Activated CD4-positive, alpha-beta T cell treated with anti-CD3 and anti-CD28 coated beads, Interleukin-10, Interleukin-2, amounts not matched to agents 100 ng/mL and 50 ng/mL, durations not matched to agents 16 hours and 8 hours (primary cell): ENCODE results near the gene GIPC1.
"Not testable (repeated sequence)": the region's sequence is repeated elsewhere in the genome, so short reads cannot be mapped to it uniquely, and the experiment has no call there.

Experiments
- DNase-seq: peaks from one replicate; pipeline ENCODE4 v3.0.0-alpha.2; 2020

Gene GIPC1

DNA sequence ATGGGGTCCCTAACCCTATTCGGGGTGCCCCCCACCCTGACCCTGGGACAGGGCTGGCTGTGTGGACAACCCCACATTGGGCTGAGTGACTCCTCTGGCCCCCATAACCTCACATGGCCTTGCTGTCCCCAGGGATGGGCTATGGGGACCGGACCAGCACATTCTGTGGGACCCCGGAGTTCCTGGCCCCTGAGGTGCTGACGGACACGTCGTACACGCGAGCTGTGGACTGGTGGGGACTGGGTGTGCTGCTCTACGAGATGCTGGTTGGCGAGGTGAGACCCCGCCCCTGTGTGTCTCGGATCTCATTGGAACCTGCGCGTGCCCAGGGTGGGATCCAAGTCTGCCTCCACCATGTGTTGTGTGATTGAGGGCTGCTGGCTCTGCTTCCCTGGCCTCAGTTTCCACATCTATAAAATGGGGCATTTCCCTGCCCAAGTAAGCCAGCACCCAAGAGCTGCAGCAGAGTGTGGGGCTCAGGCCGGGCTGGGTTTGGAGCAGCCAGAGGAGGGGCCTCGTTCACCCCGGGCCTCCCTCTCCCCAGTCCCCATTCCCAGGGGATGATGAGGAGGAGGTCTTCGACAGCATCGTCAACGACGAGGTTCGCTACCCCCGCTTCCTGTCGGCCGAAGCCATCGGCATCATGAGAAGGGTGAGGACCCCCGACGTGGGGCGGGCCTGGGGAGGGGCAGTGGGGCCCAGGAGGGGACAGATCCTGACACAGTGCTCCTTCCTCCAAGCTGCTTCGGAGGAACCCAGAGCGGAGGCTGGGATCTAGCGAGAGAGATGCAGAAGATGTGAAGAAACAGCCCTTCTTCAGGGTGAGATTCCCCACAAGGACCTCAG, 25.7 kb downstream of the GIPC1 start:
- DNase-seq, result no peak

DNA sequence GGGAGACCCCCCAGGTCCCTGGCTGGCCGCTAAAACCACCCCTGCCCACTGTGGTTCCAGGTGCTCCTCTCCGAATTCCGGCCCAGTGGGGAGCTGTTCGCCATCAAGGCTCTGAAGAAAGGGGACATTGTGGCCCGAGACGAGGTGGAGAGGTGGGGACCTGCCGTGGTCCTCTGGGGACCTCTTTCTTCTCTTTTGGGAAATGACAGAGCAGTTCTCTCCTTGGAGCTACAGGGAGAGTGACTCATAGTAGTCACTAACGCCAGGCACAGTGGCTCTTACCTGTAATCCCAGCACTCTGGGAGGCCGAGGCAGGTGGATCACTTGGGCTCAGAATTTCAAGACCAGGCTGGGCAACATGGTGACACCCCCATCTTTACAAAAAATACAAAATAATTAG, 28.1 kb downstream of the GIPC1 start:
- DNase-seq, result no peak

DNA sequence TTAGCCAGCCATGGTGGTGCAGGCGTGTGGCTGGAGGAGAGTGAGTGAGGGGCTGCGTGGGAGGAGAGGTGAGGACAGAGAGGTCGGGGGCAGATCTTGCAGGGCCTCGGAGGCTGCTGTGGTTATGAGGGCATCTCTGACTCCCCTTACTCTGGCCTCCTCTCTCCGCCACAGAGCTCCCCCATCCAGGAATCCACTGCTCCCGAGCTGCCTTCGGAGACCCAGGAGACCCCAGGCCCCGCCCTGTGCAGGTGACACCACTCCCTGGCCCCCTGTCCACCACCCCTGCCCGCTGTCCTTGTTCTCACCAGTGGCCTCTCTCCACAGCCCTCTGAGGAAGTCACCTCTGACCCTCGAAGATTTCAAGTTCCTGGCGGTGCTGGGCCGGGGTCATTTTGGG, 28.5 kb downstream of the GIPC1 start:
- no peak for DNase-seq

DNA sequence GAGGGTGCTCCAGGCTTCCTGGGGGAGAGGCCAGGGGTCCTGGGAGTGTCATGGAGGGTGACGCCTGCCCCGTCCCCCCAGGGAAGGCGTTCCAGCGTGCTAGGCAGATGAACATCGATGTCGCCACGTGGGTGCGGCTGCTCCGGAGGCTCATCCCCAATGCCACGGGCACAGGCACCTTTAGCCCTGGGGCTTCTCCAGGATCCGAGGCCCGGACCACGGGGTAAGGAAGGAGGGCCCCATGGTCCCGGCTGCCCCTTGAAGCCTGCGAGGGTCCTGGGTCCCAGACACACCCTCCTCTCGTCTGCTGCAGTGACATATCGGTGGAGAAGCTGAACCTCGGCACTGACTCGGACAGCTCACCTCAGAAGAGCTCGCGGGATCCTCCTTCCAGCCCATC, 32.2 kb downstream of the GIPC1 start:
- no peak for DNase-seq

DNA sequence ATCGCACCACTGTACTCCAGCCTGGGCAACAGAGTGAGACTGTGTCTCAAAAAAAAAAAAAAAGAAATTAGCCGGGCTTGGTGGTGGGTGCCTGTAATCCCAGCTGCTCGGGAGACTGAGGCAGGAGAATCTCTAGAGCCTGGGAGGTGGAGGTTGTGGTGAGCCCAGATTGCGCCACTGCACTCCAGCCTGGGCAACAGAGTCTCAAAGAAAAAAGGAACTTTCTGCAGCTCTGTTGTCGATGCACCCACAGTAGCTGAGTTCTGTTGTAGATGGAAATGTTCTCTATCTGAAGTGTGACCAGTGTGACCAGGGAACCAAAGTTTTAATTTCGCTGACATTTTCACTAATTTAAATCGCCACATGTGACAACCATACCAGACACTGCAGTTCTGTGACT, 33.5 kb downstream of the GIPC1 start:
- not testable (repeated sequence) for DNase-seq

DNA sequence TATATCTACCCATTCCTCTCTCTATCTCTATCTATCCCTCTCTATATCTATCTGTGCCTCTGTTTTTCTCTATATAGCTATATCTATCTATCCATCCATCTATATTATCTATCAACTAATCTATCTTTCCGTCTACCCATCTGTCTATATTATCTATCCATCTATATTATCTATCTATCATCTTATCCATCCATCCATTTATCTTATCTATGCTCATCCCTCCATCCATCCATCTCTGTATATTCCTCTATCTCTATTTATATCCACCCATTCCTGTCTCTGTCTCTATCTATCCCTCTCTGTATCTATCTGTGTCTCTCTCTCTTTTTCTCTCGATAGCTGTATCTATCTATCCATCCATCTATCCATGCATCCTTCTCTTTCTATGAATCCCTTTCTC, 35.0 kb downstream of the GIPC1 start:
- no peak for DNase-seq

DNA sequence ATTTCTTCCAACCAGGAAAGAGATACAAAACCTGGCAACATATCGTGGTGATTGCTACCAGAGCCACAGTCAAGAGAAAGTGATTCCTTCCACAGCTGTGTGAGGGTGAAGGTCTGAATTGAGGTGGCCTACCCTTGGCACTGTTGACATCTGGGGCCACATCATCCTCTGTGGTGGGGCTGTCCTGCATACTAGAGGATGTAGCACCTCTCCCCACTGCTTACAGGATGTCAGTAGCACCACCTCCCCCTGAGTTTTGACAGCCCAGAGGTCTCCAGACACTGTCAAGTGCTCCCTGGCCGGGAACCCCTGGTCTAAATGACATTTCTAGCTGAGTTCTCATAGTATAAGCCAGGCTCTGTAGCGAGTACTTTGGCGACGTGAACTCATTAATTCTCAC, 36.2 kb downstream of the GIPC1 start:
- DNase-seq, result peak; percentile 72

DNA sequence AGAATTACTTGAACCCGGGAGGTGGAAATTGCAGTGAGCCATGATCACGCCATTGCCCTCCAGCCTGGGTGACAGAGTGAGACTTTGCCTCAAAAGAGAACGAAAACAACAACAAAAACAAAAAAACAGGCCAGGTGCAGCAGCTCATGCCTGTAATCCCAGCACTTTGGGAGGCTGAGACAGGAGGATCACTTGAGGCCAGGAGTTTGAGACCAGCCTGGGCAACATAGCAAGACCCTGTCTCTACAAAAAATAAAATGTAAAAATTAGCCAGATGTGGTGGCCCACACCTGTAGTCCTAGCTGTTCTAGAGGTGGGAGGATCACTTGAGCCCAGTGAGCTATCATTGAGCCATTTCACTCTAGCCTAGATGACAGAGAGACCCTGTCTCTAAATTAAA, 43.6 kb downstream of the GIPC1 start:
- DNase-seq, result not testable (repeated sequence)

DNA sequence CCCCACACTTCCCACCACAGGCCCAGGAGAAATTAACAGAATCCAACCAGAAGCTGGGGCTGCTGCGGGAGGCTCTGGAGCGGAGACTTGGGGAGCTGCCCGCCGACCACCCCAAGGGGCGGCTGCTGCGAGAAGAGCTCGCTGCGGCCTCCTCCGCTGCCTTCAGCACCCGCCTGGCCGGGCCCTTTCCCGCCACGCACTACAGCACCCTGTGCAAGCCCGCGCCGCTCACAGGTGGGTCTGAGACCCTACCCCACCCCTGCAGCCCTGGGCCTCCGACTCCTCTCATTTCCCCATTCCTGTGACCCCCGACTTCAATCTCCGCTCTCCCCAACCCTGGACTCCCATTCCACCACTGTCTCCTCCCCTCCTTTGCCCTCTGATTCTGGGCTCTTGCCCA, 45.1 kb downstream of the GIPC1 start:
- no peak for DNase-seq

DNA sequence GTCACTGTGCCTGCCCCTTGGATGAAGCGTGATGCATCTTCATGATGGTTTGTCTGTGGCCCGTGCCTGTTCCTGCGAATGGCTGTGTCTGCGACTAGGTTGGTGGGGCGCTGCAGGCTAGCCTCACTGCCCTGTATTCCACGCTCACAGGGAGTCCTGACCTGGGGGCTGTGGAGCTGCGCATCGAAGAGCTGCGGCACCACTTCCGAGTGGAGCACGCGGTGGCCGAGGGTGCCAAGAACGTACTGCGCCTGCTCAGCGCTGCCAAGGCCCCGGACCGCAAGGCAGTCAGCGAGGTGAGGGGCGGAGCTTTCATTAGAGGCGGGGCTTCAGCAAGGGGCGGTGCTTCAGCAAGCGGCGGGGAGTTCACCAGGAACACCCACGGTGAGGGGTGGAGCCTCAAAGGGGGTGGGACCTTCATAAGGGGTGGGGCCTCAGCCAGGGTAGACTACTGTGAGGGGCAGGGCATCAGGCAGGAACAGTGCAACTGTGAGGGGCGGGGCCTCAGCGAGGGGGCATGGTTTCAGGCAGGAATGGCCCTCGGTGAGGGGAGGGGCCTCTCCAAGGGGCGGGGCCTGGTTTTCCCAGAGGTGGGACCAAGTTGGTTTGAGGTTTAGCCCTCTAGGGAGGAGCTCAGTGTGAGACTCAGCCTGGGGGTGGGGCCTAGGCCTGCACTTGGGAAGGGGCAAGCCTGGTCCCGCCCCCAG, 45.6 kb downstream of the GIPC1 start:
- DNase-seq, result peak; percentile 74

DNA sequence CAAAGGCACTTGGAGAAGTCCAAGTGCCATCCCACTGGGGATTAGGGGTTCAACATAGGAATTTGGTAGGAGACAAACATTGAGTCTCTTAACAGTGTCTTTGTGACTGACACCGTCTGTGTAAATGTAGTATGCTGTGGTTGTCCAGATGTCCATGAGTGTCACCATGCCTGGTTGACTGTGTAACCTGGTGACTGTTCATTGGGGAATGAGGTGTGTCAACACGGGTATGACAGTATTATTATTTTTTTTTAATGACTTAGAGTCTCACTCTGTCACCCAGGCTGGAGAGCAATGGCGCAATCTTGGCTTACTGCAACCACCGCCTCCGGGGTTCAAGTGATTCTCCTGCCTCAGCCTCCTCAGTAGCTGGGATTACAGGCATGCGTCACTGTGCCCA, 46.6 kb downstream of the GIPC1 start:
- no peak for DNase-seq

DNA sequence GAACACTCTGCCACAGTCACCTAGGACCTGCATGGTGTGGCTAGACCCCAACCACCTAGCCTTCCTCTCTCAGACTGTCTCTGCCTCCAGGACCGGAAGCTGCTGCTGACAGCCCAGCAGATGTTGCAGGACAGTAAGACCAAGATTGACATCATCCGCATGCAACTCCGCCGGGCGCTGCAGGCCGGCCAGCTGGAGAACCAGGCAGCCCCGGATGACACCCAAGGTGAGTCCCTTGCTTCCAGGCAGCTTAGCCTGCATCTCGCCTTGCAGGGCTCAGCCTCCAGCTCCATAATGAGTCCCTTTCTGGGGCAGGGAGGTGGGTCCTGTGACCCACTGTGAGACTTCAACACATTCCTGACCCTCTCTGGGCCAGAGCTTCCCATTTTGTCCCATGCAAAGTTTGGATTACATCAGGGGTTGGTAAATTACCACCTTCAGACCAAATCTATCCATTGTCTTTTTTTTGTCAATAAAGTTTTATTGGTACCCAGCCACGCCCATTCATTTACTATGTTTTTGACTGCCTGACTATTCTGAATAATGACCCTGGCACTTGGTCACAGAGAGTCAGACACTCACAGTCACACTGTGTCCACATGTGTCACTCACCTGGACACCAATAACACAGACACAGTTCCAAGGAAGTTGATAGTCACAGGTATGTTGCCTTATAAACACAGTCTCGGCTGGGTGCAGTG, 49.4 kb downstream of the GIPC1 start:
- no peak for DNase-seq

DNA sequence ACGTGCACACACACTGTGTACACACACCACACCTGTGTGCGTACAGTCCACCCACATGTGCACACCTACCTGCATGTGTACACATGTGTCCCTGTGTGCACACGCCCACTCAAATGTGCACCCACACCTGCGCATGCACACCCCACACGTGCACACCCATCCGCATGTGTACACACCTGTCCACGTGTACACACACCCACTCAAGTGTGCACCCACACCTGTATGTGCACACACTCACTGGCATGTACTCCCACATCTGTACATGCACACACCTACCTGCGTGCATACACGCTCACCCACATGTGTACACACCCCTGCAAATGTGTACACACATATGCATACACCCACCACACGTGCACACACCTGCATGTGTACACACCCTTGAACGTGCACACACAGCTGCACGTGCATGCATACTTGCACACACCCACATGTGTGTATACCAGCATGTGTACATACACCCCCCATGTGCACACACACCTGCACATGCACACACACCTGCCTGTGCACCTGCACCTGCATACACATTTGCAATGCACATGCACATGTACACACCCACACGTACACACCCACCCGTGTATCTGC, 52.2 kb downstream of the GIPC1 start:
- no peak for DNase-seq

DNA sequence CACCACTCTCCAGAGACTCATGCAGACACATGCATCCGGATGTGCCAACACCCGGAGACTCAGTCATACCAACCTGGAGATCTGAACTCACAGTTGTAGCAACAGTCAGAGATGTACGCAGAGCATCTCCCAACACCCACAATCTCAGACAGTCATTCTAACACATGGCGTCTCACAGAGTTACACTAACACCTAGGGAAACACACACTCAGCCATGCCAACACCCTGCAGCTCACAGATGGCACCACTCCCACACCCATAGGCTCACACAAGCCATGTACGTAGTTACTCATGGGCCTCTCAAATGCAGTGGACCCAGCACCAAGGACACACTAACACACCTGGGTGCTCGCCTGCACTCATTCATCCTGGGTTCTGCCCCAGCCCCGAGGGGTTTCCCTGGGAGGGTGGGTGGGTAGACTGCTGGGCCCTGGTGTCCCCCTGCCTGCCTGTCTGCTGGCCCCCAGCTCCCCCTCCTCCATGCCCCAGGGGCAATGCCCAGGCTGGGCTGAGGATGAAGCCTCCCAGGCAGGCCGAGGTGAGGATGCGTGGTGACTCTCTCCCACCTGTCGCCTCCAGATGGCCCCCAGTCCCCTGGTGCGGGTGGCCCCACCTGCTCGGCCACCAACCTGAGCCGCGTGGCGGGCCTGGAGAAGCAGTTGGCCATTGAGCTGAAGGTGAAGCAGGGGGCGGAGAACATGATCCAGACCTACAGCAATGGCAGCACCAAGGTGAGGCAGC, 52.9 kb downstream of the GIPC1 start:
- no peak for DNase-seq

DNA sequence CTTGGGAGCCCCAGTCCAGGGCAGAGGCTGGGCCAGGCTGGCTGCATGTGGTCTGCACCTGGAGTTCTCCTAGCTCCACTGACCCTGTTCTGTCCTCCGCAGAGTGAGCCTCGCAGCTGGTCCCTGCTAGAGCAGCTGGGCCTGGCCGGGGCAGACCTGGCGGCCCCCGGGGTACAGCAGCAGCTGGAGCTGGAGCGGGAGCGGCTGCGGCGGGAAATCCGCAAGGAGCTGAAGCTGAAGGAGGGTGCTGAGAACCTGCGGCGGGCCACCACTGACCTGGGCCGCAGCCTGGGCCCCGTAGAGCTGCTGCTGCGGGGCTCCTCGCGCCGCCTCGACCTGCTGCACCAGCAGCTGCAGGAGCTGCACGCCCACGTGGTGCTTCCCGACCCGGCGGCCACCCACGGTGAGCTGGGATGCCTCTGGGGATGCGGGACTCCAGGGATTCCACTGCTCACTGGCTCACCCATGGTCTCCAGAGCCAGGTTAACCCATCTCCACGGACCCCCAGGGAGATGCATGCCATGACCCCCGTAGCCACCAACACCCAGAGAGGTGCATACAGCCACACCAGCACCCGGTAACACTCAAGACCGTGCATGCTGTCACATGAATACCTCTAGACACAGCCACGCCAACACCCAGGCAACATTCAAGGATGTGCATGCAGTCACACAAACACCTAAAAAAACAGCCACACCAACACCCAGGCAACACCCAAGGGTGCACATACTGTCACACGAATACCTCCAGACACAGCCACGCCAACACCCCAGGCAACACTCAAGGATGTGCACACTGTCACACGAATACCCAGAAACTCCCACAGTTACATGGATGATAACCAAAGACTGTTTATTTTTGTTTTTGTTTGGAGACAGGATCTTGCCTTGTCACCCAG, 54.6 kb downstream of the GIPC1 start:
- DNase-seq, result no peak

DNA sequence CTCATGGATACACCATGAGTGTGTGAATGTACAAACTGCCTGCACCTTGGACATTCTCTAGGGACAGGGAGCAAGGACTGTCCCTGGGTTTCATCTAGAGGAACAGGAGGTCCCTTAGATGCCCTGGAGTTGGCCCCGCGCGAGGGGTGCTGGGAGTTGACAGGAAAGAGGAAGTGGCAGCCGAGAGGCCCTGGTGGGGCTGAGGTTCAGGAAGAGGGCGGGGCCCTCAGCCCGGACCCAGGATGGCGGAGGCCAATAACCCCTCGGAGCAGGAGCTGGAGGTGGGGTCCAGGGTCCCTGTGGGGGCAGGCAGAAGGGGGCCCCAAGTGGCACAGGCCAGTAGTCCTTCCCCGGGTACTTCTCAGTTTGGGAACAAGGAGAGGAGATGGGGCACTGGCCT, 55.9 kb downstream of the GIPC1 start:
- DNase-seq, result peak; percentile 90

DNA sequence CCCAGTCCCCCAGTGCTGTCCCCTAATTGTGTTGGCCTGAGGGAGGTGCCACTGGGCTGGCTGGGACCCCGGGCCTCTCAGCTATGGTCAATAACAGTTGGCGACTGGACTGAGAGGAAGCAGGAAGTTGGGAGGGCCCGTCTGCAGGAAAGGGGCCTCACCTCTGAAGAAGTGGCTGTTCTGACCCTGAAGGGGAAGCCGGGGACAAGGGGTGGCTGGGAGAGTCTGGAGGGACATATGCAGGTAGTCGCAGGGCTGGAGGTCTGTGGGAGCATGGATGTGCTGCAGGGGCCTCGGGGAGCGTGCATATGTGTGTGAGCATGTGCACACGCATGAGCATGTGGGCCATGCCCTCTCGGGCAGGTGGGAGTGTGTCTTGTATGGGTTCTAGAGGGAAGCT, 56.9 kb downstream of the GIPC1 start:
- no peak for DNase-seq

DNA sequence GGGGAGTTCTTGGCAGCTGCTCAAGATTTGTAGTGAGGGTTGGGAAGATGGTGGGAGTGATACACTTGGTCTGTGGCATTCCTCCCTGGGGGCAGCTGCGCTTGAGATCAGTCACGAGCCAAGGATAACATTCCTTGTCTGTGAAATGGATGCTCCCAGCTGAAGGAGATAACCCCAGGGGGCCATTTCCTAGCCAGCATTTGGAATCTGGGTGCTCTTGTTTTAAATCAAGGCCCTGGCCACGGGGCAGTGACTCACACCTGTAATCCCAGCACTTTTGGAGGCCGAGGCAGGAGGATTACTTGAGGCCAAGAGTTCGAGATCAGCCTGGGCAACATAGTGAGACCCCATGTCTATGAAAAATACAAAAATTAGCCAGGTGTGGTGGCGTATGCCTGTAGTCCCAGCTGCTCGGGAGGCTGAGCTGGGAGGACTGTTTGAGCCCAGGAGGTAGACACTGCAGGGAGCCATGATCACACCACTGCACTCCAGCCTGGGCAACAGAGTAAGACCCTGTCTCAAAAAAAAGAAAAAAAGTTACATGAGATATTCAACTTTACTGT, 58.3 kb downstream of the GIPC1 start:
- DNase-seq, result no peak

DNA sequence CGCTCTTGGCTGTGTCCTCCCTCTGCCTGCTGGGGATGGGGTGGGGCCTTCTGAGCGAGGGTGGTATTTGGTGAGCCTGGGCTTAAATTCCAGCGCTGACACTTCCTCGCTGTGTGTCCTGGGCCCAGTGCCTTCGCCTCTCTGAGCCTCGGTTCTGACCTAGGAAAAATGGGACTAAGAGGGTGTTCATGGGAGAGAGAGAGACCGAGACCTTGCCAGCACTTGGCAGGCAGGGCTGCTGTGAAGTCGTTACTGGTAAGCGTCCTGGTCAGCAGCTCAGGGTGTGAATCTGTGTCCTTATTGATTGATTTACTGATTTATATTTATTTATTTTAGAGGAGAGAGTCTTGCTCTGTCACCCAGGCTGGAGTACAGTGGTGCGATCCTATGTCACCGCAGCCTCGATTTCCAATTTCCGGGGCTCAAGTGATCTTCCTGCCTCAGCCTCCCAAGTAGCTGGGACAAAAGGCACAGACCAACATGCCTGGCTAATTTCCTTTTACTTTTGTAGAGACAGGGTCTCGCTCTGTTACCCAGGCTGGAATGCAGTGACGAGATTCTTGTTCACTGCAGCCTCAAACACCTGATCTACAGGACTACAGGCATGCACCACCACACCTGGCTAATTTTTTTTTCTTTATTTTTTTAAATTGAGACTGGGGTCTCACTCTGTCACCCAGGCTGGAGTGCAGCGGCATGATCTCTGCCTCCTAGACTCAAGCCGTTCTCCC, 60.4 kb downstream of the GIPC1 start:
- no peak for DNase-seq

DNA sequence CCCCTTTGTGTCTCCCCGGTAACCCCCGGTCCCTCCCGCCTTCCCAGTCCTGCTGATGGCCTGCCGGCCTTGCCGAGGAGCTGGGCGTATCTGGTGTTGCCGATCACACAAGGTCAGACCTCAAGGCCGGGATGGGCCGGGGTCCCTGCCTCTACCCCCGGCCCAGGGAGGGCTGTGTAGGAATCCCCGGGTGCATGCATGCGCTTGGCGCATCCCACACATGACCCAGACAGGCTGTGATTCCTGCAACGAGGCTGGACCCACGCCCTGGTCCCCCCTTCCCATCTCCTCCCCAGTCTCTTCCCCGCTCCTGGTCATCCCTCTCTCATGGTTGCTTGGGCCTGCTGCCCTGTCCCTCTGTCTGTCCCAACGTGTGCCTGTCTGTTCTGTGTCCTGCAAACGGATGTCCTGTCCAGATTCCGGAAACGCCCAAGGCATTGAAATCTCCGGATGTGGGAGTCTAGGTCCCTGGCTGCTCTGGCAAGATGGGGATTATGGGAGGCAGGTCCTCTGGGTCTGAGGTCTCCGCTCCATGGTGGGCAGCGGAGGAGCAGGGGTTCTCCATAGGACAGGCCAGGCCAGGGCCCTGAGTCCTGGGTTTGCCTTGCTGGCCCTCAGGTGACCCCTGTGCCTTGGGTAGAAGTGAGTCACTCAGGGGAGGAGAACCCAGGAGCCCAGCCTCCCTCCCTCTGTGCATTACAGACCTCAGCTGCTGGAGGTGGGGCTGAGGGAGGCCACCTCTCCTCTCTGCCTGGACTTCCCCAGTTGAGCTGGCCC, 61.2 kb downstream of the GIPC1 start:
- peak; percentile 42 for DNase-seq
